GM21717 (cell line): ENCODE results near the gene AHDC1.
"Not testable (repeated sequence)": the region's sequence is repeated elsewhere in the genome, so short reads cannot be mapped to it uniquely, and the experiment has no call there.

ENCODE experiments used
- ATAC-seq: cut with Tn5 transposase; IDR thresholded peaks from one replicate; pipeline ENCODE4 v1.9.1; 2021; ENCODE audit warnings: mild to moderate bottlenecking, moderate library complexity; ENCODE audit not compliant: unreplicated experiment

AHDC1 gene

DNA sequence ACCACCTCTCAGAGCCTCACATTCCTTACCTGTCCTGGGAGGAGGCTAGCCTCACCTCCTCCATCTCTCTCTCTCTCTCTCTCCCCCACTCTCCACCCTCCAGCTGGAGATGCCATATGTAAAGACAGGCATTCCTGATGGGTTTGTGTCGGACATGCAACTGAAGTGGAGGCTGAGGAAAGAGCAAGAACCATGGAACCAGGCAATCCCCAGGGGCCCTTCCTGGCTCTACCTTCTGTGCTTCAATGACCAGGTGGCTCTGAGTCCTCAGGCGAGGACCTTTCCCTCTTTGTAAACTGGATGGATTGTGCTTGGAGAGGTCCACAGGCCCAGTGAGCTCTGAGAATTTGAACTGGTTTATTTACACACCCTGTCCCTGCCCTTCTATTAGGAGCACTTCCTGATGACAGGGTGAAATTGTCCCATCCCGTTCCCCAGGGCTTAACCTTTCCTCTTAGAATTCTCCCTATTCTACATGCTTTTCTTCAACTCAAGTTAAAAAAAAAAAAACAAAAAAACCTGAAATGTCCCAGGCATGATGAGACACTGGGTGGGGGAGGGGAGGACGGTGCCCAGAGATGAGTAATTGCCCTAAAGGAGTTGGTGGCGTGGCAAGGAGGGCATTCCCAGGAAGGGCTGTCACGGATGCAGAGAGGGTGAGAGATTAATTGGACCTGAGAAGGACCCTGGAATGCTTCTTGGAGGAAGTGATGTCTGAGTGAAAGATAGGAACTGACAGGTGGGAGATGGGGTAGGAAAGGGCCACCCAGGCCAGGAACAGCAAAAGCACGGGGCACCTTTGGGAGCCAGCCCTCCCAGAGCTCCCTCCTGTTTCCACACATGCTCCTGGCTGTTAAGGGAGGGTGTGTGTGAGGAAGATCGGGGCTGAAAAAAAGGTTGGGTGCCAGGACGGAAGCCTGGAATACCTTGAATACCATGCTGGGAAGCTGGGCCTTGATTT, 63.8 kb downstream of the AHDC1 start:
- ATAC-seq: no peak

DNA sequence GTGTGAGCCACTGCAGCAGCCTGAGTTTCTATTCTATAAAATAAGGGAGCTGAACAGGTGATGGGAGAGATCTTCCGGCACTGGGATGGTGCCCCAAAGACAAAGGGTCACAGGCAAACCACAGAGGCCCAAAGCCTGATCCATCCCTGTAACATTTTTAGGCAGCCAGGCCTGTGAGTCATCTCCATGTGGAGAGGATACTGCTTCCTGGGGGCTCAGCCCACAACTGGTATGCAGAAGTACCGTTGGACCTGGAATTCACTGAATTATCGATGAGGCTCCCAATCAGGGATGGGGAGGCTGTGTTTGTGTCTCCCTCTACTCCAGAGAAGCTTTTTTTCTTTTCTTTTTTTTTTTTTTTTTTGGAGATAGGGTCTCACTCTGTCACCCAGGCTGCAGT, 65.2 kb downstream of the AHDC1 start:
- ATAC-seq: no peak

DNA sequence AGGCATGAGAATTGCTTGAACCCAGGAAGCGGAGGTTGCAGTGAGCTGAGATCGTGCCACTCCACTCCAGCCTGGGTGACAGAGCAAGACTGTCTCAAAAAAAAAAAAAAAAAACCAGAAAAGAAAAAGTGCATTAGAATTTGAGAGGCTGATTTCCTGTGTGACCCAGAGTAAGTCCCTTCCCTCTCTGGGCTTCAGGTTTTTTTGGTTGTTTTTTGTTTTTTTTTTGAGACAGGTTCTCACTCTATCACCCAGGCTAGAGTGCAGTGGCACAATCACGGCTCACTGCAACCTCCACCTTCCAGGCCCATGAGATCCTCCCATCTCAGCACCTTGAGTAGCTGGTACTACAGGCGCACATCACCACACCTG, 65.7 kb downstream of the AHDC1 start:
- not testable (repeated sequence) for ATAC-seq

DNA sequence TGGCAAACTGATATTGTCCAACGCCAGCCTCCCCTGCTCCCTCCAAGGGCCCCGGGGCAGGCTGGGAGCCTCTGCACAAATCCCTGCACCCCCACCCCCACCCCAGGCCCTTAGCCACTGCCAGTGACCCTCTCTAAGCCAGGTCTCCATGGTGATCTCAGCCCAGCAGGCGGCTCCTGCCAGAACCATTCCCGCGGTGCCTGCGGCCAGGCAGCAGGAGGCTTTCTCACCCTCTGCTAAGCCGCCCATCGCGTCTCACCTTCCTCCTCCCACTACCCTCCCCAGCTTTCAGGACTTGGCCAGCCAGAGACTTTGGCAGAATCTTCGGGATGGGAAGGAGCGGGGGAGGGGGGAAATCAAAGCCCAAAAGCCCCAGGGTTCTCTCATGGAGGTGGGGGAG, 67.2 kb downstream of the AHDC1 start:
- no peak for ATAC-seq

DNA sequence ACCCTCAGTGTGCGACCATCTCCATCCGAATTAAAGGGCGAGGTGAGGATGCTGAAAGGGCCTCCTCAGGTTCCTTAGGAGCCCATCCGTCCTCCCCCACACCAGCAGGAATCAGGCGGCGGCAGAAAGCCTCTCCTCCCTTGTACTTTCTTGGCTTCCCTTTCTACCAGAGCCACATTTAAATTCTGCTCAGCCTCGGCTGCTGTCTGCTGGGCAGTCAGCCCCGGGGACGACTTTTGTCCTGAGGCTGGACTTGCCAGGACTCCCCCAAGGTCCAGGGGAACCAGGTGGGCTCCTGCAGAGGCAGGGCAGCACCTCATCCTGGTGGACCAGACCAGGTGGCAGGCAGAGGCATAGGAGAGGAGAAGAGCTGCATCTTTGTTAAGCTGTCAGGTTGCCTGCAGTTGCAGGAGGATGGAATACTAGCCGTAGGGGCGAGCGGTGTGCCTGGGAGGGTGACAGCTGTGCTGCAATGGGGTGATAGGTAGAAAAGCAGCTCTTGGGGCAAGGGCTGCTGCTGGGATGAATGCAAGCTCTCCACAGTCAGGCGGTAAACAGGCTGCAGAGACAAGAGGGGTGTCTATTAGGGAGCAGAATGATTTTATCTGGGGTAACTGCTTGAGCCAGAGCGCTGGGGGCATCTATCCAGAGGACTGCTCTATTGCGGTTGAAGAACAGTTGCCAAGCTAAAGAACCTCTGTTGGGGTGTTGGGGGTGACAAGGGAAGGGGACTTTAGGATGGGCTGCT, 67.8 kb downstream of the AHDC1 start:
- ATAC-seq: no peak

DNA sequence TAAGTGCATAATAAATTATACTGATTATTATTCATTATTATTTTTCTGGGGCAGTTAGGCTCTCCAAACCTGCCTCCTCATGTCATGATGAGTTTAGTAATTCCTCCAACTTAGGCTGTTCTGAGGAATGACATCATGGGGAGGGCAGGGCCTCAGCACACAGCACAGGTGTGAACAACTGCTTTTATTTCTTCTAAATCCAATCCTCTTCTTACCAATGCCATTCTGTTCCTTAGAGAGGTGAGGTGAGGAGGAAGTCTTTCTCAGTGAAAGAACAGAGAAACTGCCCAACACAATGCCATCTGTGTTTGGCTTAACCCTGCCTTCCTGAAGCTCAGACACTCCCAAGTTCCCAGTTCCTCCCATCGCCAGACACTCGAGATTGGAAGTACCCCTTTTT, 68.6 kb downstream of the AHDC1 start:
- ATAC-seq: no peak

DNA sequence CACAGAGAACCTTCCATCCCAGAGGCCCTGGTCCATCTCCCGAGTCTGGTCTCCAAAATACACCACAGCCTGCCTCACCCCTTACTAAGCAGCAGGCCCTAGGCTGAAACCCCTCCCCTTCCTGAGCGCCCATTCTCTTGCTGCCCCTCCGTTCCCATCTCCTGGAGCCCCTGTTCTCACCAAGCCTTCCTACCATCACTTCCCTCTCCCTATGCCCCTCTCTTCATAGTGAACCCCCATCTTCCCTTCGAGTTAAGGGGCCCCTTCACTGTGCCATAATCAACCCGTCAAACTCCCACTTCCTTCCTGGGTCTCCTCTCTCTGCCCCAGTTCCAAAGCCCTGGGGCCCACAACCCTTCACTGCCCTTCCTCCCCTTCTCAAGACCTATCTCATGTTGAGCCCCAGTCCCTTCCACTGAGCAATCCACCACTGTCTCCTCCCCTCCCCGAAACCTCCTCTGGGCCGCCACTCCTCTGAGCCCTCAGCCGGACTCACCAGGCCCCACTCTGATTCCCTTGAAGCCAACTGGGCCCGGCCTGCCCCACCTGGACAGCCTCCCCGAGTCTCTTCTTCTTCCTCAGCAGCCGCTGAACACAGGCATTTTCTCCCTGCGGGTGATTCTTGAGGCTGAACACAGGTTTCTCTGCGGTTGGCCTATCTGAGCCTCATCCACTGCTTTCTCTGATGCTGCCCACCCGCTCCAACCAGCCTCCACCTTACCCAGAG, 71.8 kb downstream of the AHDC1 start:
- ATAC-seq: no peak

DNA sequence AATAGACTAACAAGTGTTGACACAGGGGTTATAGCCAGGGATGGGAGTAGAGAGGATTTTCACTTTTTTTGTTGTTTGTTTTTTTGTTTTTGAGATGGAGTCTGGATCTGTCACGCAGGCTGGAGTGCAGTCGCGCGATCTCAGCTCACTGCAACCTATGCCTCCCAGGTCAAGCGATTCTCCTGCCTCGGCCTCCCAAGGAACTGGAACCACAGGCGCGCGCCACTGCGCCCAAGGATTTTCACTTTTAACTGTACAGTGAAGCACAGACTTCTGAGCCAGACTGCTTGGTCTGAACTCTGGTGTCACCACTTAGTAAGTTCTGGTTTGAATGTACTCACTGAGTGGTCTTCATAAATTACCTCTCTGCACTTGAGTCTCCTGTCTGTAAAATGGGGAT, 73.8 kb downstream of the AHDC1 start:
- no peak for ATAC-seq

DNA sequence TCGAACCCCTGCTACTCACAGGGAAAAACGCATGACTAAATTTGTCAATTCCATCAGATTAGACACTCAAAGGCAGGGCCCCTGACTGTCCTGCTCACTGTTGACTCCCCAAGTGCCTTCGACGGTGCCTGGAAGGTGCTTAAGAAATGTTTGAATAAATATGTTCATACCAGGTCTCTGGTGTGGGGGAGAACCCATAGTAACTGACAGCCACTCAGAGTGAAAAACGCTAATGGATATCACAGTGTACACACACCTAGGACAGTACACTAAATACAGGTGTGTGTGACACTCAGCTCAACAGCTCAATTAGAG, 74.3 kb downstream of the AHDC1 start:
- no peak for ATAC-seq

DNA sequence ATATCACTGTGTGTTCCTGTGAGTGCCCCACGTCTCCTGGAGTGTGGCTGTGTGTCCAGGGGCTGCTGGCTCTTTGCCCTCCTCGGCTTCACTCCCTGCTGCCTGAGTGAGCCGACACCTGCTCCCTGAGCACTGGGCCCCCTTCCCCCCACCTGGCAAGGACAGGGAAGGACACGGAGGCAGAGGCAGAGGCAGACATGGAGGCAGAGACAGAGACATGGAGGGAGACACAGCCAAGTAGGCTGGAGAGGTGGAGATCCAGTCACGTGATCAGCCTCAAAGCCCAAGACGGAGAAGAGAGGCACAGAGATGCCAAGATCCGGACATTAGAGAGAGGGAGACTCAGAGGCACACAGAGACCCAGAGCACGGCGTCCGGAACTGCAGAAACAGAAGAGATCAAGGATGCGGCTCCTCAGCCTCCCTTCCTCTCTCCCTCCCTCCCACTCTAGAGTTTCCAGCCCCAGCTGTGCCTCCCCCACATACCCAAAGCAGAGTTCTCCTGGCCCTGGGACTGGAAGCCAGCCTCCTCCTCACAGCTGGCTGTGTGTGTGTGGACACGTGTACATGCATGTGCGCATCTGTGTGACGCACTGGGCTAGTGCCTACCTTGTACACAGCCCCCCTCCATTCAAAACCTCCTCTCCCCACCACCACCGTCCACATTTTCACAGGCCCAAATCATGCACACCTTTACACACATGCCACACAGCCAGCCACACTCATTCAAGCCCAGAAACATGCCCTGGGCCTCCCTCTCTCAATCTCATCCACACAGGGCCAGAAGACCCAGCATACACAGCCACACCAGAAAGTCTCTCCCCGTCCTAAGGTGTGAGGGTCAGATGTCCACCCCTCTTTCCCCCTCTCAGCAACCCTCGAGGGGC, 74.9 kb downstream of the AHDC1 start:
- no peak for ATAC-seq

DNA sequence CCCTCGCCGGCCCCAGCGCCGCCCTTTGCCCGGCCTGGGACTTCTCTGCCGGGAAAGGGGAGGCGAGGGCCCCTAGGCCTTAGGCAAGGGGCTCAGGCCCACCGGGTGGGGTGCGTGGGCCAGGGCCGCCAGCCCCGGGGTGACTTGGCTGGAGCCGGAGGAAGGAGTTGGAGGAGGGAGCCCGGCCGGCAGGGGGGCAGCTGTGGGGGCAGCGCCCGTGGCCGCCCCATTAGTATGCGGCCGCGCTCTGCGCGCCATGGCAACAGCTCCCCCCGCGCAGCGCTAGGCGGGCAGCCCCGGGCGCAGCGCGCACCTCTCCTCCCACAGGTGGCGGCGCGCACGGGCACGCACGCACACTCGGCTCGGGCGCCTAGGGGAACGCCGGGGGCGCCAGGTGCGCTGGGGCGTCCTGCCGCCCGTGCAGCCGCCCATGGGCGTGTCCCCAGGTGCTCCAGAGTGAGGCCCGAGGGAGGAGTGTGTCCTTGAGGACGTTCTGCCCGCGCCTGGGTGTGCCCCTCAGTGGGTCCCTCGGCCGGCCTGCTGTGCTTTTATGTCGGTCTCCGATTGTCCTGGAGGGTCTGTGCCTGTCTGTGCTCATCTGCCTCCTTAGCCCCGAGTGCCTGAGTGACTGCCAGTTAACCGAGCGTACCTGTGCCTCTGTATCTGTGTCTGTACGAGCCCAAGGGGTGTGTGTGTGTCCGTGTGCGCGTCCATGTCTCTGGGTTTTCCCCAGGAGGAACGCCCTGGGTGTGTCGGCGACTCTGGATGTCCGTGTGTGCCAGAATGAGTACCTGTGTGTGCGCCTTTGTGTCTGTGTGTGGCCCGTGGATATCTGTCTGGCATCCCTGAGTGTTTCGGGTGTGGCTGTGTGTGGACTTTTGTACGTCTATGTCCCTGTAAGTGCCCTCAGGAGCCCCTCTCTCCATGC, 75.8 kb downstream of the AHDC1 start:
- no peak for ATAC-seq

DNA sequence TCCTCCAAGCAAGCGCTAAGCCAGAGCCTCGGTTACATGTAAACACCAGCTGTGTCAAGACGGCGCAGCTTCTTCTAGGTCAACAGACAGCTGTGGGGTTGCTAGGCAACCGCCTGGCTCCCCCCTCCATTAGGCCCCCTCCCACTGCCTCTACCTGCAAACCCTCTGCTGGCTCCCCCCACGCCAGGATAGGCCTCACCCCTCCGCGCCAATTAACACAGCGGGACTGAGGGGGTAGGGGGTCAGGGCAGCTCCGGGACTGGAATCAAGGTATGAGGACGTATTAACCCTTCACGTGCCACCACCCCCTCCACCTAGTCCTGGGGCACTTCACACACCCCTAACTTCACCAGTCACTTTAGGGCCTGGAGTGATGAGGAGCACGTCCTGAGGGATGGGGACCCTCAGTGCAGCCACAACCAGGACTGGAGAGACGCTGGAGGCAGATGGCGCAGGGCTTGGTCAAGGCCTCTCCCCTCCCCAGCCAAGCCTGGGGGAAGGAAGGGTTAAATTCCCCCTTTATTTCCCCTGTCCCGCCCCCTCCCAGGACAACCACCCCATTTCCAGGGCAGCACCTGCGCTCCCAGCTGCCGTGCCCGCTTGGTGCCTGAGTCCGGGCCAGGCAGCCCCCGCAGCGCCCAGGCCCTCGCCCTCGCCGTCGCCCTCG, 76.6 kb downstream of the AHDC1 start:
- no peak for ATAC-seq

DNA sequence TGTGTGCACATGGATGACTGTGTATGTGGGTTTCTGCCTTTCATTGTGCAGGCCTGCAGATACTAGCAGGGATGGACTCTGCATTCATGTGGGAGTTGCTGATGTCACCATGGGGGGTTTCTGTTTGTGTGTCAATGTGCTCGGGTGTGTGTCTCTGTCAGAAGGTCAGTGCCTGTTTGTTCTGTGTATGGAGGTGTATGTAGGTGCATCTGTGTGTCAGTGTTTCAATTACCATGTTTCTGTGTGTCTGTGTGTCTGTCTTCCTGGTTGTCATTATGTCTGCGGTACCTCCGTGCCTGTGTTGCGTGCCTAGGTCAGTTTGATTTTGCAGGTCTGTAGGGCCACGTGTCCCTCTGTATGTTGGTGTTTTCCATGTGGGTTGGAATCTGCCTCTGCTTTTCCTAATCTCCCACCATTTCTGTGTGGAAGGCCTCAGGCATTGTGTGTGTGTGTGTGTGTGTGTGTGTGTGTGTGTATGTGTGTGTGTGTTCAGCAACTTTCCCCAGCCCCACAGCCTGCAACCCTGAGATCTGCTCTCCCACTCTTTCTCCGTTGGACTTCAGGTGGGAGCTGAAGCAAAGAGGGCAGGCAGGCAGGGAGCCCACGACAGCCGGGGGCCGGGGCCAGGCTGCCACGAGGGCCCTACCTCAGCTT, 77.2 kb downstream of the AHDC1 start:
- no peak for ATAC-seq

DNA sequence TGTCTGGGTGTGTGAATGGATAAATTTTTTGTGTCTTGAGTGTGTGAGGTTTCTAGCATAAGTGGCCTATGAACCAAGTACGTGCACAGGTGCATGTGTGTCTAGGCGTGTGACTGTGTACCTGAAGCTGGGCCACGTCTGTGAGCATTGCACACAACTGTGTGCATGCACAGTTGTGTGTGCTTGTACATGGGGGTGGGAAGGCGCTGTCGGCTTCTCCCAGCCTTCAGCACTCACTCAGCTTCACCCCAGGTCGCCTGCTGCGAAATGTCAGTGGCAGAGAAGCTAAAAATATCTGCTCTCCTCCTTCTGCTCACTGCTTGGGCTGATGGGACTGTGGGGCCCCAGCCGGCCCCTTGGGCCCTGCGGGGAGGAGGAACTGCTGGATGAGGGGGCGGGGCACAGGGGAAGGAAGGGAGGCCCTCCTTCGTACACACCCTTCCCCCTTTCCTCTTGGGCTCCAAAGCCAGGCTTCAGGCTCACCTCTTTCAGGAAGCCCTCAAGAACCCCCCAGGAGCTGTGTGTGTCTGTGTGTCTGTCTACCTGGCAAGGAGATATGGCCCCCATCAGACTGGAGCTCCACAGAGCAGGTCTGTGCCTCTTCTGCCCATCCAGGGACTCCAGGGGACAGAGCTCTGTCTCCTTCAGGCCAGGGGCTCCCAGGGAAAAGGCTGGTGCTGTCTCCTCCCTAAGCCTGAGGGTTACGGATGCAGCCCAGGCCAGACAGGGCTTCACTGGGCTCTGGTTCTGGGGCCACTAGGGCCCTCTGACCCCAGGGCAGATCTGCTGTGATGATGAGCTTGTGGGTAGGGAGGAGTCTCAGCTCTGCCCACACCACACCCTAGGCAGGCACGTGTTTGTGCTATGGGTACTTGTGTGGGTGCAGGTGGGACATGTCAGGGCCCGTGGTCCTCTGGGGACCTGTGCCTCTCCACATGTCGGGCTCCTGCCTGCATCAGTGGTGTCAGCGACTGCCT, 78.4 kb downstream of the AHDC1 start:
- peak; percentile 69 for ATAC-seq

DNA sequence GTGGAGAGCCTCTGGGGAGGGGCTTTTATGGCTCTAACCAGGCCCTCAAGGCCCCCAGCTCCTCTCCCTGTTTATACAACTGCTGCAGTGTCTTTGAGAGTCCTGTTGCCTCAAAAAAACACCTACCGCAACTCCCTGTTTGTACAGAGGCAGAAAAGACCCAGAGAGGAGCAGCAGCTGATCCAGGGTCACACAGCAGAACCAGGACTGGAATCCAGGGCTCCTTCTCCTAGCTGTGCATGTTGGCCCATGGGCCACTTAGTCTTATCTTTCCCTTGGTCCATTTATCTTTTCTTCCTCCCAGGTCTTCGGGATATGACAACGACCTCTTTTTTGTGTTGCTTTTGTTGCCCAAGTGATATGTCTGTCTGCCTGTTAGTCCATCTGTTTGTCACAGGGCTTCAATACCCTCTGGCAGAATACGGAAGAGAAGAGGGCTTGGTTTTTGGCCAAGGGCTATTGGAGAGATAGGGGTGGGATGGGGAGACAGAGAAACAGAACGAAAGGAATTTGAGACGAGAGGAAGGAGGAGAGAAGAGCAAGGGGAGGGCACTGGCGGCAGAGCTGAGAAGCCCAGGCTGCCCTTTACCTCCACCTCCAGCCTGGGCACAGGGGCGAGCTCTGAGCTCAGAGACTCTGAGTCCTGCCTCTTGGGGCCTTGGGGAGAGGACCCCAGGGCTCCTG, 80.5 kb downstream of the AHDC1 start:
- ATAC-seq: no peak

DNA sequence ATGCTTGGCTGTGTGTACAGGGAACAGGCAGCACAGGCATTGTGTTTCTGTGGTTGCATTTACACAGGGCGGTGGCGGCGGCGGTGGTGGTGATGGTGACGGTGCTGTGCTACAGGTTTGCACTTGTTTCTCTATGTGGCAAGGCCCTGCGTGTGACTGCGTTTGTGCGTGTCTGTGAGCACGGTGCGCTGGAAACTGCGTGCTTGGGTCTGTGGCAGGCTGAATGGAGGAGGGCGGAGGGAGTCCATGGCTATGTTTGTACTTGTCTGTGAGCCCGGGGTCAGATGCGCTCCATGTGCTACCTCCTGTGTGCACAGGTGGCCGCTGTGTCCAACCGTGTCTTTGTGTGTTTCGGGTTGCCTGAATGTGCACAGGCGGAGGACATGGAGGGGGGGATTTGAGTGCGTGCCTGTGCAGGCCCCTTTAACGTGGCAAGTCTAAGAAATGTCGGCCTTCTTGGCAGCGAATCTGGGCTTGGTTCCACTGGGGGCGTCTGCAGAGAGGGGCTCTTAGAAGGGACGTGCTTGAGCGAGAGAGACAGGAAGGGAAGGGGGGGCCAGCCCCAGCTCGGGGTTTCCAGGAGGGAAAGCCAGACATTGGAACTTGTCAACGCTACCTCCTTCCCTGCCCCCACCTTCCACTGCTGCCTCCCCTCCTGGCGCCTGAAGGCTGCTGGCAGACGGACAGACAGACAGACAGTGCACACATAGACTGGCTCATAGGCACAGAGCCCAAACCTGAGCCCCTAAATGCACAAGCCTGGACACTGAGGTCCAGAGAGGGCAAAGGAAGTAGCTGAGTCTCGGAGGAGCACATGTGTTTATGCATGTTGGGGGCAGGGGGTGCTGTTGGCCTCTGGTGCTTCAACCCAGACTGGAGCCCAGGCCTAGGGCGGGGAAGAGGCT, 81.3 kb downstream of the AHDC1 start:
- ATAC-seq: no peak
